ENCODE results near the gene MAP2K5.

Gene MAP2K5

DNA sequence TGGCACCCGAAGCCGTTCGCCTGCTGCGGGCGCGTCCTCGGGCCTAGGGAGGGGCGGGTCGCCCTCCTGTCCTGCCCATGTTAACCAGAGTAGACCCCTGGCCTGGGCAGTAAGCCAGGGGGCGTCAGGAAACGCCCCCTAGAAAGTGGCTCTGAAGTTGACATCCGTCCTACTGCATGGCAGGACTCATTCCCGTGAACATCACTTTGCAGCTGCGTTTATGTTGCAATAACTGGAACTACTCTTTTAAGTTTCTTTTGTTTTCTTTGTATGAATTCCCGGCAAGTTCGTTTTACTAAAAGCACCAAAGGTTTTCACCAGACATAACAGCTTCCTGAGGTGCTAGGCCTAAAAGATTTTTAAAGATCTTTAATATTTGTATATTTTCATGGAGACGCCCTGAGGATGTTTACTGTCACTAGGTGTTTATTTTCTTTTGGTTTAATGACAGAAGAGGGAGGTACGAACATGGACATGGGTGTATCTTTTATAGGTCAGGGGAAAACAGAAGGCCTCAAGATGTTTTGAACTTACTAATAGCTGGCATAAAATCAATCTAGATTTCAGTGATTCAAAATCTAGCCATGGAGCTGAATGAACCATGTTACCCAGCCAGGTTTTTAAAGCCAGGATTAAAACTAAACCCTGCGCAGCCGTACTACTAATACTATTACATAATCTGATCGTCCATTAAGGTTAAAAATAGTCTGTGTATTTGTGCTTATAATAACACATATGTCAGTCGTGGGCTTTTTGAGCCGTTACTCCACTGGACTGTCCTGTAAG lies 20.5 kb upstream of the MAP2K5 start:
- DNase-seq: no peak

DNA sequence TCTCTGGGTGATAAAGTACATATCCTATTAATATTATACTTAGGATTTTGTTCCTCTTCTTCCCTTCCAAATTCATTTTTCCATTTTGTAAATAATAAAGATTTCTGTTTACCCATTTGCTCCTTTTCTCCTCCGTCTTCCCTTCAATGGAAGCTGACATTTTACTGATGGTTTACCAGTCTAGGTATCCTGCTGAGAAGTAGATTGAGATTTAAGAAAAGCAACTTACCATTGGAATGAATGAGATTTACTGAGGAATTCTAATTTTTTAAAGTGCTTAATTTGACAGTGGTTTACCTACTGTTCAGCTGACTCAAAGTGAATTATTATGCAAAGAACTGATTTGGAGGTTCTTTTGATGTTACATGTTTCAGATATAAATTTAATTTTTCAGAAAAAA lies 19.2 kb upstream of the MAP2K5 start:
- DNase-seq: no peak

DNA sequence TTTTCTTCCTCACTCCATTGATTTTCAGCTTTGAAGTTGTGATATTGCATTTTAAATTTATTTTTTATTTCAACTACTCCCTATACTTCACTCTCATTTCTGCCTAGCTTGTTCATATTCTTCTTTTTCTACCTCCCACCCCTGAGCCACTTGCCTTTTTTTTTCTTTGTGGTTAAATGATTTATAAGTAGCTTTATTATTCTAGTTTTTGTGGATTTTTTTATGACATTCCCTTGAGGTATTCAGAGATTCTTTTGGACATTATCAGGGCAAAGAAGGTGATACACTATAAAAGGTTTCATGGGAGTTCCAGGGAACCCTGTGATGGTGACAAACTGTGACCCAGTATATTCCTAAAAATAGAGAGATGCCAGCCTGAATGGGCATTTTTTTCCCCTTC lies 18.3 kb upstream of the MAP2K5 start:
- DNase-seq: no peak

DNA sequence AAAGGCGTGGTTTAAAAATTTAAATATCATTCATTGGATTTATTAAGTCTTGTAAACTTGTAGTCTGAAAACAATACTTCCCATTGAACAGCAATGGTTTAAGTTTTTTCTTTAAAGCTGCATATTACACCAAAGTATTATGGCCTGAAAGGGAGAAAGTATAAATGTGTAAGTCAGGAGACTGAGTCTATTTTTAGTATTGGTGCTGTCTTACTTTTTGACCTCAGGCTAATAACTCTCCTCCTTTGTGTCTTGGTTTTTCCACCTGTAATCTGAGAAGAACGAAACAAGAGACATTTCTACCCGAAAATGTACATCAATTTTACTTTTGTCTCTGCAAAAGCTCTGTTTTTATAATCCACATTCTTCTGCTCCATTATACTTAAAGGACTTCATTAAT lies 14.0 kb upstream of the MAP2K5 start:
- no peak for DNase-seq

DNA sequence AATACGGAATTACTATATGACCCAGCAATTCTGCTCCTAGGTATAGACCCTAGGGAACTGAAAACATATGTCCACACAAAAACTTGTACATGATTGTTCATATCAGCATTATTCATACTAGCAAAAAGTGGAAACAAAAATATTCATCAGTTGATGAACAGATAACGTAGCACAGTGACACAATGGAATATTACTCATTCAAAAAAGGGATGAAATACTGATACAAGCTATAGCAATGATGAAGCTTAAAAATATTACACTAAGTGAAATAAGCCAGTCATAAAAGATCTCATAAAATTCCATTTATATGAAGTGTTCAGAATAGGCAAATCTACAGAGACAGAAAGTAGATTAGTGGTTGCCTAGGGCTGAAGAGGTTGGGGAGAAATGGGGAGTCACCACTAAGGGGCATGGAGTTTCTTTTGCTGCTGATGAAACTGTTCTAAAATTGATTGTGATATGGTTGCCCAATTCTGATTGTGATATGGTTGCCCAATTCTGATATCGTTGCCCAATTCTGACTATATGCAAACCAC lies 11.1 kb upstream of the MAP2K5 start:
- DNase-seq: no peak

DNA sequence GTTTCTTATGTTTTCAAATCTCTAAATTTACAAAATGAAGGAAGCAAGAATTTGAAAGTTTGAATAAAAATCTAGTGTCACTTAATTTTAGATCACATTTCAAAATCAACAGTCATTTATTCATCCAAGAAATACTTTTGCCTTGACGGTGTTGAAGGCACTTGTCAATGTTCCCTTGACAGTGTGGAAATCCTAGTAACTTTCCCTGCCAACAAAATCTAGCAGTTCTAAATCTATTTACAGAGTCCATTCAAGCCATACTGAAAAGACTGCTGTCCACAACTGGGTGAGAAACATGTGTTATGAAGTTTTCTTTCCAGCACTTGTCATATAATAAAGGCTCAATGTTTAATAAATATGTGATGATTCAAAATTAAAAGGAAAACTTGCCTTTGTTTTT lies 8.6 kb upstream of the MAP2K5 start:
- DNase-seq: no peak

DNA sequence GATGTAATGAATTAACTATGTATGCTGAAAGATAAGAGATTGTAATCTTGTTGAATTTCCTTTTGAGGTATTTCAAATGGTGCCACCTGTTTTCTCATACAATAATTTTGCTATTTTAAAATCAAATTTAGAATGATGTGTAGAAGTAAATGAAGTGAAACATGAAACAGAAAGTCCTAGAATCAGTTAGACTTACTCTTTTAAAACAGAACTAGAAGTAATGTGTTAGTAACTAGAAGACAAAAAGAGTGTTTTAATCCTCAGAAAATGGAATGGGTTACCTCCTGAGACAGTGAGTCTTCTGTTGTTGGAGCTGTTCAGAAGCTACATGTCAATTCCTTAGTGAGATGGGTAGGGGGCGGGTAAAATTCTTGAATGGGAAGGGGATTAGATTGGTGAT lies 8.1 kb upstream of the MAP2K5 start:
- no peak for DNase-seq

DNA sequence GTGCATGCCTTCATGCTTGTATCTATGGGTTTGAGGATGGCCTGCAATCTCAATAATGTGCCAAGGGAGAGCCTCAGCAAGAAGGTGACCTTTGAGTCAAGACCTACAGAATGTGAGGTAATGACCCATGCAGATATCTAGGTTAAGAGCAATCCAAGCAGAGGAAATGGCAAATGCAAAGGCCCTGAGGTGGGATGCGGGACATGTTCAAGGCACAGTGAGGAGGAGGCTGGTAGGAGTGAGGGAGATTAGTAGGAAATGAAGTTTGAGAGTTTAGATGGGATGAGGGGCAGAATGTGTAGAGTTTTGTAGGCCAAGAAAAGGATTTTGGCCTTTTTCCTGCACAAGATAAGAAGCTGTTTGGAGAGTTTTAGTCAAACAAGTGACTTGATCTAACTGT lies 4.7 kb upstream of the MAP2K5 start:
- no peak for DNase-seq

DNA sequence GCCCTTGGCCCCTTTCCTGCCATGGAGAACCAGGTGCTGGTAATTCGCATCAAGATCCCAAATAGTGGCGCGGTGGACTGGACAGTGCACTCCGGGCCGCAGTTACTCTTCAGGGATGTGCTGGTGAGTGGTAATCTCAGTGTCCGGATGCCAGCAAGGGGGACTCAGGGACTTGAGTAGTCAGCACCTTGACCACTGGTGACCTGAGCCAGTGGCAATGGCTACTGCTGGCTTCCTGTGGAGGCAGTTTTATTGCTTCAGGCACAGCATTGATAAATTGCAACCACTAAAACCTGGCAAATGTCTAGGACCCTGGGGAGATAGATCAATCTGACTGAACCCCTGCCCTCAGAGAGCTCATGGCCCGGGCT lies 830 bp downstream of the MAP2K5 start:
- no peak for DNase-seq

DNA sequence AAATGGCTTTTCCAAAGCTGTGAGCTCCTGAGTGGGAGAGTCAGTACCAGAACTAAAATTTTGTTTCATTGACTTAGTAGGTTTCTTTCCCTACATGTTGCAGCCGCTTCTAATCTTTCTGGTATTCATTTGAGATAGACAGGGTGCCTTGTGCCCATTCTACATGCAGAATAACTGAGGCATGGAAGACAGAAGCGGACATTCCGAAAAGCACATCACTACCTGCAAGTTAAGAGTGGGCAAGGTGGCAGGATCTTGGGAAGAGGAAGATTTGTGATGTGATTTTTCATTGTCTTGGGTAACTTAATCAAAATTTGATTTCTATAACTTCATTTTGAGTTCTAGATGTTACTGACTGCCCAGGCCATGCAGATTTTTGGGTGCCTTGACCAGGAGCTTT lies 2.0 kb downstream of the MAP2K5 start:
- DNase-seq: no peak

DNA sequence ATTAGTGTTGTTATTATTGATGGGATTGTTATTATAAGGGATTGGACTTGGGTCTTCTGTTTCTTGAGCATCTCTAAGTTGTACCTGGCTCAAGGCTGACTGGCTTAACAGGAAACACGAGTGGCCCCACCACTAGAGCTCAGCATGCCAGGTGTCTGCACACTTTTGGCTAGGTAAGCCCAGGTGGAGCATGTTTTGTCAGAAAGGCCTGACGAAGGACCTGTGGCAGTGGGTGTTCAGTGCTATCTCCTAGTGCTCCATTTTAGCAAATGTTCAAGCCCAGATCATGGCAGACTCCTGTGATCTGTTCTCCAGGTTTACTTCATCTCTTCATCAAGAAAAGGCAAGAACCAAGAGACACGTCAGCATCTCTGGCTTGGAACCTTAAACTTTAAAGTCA lies 3.4 kb downstream of the MAP2K5 start:
- no peak for DNase-seq

DNA sequence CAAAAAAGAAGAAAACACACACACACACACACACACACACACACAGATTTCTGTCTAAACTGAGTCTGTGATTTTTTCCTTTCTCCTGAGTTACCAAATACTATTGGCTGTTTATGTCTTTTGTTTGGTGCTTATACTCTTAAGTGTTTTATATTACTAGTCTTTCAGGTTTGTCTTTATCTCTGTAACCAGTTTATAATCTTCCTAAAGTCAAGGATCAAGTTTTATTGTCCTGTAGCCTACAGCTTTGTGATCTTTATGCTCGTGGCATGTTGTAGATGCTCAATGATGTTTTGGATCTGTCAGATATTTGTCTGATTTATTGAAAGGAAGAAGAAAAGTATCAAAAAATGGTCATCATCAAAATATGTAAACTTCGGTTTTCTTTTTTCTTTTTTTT lies 4.6 kb downstream of the MAP2K5 start:
- DNase-seq: no peak

DNA sequence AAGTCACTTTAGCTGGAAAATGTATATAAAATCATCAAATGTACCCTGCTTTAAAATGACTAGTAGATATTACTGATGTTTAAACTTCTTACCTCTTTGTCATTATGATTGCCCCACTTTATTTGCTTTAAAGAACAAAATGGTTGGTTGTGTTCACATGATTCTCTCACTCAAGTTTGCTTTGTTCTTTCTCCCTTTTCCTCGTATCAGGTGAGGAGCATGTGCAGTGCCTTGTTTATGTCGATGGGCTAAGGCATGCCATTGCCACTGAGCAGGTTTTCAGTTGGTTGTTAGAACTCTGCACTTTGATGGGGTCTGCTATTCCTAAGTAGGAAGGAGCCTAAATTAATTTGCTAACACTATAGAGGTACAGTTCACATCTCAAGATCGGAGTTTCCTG lies 5.3 kb downstream of the MAP2K5 start:
- no peak for DNase-seq

DNA sequence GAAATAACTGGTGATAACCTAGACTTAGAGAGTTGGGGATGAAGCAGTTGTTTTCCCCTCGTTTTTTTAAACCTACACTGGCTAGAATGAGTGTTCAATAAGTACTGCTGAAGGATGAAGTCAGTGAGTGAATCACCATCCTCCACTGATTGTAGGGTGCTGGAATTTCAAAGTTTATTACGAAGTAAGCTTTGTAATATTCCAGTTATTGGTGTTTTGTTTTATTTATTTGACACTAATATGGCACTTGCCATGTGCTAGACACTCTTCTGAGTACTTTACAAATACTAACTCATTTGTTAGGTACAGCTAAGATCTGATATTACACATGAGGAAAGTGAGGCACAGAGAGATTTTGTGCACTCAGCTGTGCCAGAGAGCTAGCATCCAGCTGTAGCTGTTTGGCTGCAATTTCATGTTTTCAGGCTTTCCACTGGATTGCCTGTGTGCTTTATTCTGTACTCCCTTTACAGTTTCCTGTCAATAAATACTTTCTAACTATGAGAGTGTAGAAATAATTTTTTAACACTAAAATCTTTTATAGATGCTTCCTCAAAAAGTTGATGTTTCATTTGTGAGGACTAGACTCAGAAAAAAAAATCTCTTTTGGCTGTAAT lies 5.8 kb downstream of the MAP2K5 start:
- no peak for DNase-seq

DNA sequence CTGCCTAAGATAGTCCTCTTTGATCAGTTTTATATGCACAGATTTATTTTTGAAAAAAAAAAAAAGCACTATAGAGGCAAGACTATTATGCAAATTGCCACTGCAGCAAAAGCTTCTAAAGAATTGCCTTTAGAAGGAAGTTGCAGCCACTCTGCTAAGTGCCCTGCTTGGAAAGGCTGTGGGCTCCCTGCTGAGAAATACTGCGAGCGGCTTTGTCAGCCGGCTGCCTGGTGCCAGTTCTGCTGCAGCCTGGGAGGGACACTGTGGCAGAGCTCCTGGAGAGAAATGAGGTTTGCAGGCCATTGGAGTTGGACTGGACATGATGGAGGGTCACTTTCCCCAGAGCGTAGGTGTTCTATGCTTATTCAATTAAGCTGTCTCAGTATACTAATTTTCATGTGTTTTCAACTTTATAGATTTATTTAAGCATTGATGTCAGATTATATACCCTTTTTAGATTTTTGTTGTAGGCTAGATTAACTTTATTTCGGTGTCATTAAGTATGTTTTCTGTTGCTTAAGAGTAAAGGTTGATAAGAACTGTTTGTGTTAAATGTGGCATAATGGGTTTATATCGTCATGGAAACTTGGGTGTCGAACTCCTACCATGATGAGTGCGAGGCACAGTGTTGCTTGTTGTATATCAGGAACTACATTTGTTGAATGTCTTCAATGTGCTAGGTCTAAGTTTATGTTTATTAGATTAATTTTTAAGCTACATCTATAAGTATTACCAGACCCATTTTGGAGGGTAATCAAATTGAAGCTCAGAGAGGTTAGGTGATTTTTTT lies 6.6 kb downstream of the MAP2K5 start:
- no peak for DNase-seq

DNA sequence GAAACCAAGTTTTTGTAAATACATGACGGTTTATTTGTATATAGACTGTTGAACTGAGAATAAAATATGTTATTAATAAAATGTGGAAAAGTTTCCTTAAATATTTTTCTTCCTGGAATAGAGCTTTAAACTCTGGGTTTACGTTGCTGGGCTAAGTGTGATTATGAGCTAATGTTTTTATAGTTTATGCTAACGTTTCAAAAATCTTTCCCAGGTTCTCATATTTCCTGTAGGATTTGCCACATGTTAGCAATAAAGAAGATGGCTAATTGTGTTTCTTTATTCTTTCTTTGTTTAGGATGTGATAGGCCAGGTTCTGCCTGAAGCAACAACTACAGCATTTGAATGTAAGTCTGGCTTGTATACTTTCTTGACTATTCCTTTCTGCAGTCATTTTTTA lies 7.2 kb downstream of the MAP2K5 start:
- DNase-seq: no peak

DNA sequence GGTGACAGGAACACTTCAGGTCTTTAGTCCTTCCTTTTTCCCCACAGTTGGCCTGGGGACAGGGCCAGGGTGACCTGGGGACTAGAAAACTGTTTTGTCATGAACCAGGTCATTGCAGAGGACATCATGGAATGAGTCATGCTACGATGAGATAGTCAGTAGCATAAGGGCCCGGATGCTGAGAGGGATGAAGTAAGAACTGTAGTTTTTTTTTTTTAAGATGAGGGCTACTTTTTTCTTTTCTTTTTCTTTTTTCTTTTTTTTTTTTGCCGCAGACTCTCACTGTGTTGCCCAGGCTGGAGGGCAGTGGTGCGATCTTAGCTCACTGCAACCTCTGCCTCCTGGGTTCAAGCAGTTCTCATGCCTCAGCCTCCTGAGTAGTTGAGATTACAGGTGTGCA lies 8.0 kb downstream of the MAP2K5 start:
- DNase-seq: no peak

DNA sequence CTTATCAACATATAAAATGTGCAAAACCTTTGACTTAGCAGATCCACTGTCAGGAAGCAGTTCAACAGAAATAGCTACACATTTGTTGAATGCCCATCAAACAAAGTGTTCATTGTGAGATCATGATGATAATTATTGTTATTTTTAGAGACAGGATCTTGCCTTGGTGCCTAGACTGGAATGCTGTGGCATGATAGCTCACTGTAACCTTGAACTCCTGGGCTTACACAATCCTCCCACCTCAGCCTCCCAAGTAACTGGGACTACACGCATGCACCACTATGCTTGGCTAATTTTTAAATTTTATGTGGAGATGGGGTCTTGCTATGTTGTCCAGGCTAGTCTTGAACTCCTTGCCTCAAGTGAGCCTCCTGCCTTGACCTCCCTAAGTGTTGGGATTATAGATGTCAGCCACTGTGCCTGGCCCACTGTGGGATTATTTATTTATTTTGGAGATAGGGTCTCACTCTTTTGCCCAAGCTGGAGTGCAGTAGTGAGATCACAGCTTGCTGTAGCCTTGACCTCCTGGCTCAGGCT lies 8.8 kb downstream of the MAP2K5 start:
- DNase-seq: no peak

DNA sequence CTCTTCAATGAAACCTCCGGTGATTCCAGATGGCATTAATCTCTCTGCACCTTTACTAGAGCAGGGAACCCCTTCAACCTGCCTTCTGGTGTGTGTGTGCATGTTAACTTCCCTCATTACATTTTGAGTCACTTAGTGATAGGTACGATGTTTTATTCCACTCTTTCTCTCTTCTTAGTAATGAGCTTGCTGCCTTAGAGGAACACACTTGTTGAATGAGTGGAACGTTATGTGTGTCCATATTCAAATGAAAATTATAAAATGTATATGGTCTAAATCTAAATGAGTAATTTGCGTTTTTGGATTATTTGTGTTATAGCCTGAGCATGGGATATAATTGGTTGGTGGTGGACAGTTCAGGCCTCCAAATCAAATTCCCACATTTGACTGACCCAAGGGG lies 12.1 kb downstream of the MAP2K5 start:
- no peak for DNase-seq

DNA sequence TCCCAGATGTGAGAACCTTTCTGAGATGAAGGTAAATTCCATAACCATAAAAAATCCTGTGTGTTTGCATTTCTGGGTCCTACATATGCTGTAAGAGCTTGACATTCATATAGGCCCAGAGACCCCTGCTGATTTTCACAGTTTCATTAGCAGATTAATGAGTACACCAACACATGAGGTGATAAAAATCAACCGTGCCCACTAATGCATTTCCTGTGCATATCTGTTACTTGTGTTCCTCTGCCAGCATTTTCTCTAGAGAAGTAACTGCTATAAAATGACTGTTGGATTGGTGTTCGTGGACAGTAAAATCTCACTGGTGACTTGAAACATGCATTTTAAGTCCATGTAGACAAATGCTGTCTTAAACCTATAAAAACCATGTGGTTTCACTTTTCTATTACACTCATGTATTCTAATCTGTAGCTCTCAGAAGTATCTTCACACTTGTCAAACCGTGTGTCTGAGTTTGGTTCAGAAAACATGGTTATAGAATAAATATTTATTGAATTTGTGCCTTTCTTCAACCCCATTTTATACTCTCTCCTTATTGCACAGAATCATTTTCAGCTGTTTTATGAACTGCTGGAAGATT lies 14.6 kb downstream of the MAP2K5 start:
- DNase-seq: no peak

DNA sequence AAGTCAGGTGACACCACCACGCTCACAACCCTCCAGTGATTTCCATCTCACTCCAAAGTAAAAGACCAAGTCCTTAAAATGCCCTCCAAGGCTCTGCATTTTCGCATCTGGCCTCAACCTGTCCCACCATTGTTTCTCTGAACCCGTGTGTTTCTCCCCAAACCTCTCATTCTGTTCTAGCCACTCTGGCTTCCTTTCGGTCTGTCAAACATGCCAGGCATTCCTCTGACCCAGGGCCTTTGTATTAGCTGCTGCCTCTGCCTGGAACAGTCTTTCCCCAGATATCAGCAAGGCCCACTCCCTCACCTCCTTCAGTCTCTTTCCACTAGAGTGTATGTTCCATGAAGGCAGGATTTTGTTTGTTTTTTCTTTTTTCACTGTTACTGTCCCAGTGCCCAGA lies 16.0 kb downstream of the MAP2K5 start:
- DNase-seq: no peak

DNA sequence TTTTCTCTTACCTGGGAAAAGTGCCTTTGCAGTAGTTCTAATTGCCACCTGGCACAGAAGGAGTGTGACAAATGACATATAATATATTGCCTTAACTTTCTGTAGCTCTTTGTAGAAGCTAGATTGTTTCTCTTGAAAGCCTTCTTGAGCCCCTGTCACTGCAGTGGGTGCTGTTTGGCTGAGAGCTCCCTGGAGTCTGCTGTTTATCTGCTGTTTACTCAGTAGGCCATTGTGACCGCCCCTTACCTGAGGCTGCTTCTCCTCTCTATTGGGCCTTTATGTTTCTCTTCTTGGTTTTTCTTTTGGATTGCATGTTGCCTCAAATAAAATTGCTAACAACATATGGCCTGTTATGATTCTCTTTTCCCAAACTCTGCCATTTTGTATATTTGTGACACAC lies 16.7 kb downstream of the MAP2K5 start:
- DNase-seq: no peak

DNA sequence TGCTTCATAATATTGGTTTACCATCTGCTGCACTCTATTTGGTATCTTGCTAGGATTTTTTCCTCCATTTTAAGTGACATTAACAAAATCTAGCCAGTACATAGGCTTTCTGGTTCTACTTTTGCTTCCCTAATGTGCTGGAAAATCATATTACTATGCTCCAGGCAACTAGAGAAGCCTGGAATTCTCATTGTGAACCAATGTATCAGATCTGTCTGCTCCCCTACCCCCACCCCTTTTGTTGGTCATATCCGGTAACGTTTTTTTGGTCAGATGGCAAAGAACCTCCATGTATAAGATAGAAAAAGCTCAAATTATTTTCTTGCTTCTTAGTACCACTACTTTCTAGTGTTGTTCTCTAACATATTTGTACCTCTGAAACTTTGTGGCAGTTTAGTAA lies 17.1 kb downstream of the MAP2K5 start:
- DNase-seq: no peak

Data from CD4-positive, alpha-beta T cell treated with Interleukin-15 for 1 hour (primary cell).